Caco-2 (cell line): ENCODE results near the gene CRAMP1. TPM values are rescaled to one million over a fixed set of nuclear protein-coding genes. Genes with fewer than 3 reads are reported as not detected.

ENCODE experiments used
- BruUV-seq: library from RNA; stranded (reverse); fragments of 400-500 nt; replicated peaks from 2 replicates; lab custom pipeline; 2021; lab: Mats Ljungman, UMichigan
- CTCF ChIA-PET: fragments of 300-600 bp; sonication (Branson Sonifier 250); formaldehyde crosslinking; loops from one replicate; lab custom pipeline; 2022; ENCODE audit warnings: antibody characterized with exemption; lab: Charles Lee
- POLR2A ChIA-PET: fragments of 300-600 bp; sonication (Branson Sonifier 250); formaldehyde crosslinking; loops from one replicate; lab custom pipeline; 2022; ENCODE audit warnings: antibody characterized with exemption; lab: Charles Lee
- DNase-seq, 2 experiments: peaks; one replicate each; pipeline versions ENCODE4 v3.0.0 to v3.0.0-alpha.2; 2020 to 2022
- H3K27me3 ChIP-seq: replicated peaks from 2 replicates; pipeline ENCODE4 v1.6.0; 2011; ENCODE audit warnings: low read length; ENCODE audit not compliant: control insufficient read depth, insufficient read depth
- H3K36me3 ChIP-seq: 2 replicates; pipeline ENCODE4 v1.5.1; 2011; ENCODE audit warnings: low read length; ENCODE audit not compliant: control insufficient read depth, insufficient read depth
- H3K4me1 ChIP-seq: fragments of 250-450 bp; sonication (Bioruptor Pico); 2 replicates; pipeline ENCODE4 v1.5.1; 2020; ENCODE audit warnings: mild to moderate bottlenecking
- H3K4me3 ChIP-seq: 2 replicates; pipeline ENCODE4 v1.5.1; 2011; ENCODE audit warnings: low read depth, mild to moderate bottlenecking, control low read depth, low read length
- H3K9me3 ChIP-seq: fragments of 250-450 bp; sonication (Bioruptor Pico); 2 replicates; pipeline ENCODE4 v1.5.1; 2020; ENCODE audit warnings: mild to moderate bottlenecking, moderate library complexity
- H3K27ac Mint-ChIP-seq: one replicate; pipeline ENCODE4 v1.8.0; 2022; ENCODE audit warnings: mixed read lengths; ENCODE audit not compliant: unreplicated experiment
- H3K27me3 Mint-ChIP-seq: one replicate; pipeline ENCODE4 v1.8.0; 2022; ENCODE audit warnings: mixed read lengths; ENCODE audit not compliant: insufficient read depth, unreplicated experiment
- H3K36me3 Mint-ChIP-seq: one replicate; pipeline ENCODE4 v1.8.0; 2022; ENCODE audit warnings: mild to moderate bottlenecking, mixed read lengths; ENCODE audit not compliant: insufficient read depth, unreplicated experiment
- H3K4me1 Mint-ChIP-seq: one replicate; pipeline ENCODE4 v1.8.0; 2022; ENCODE audit warnings: low read depth, mixed read lengths; ENCODE audit not compliant: unreplicated experiment
- H3K4me3 Mint-ChIP-seq: one replicate; pipeline ENCODE4 v1.8.0; 2022; ENCODE audit warnings: mild to moderate bottlenecking, moderate library complexity, mixed read lengths; ENCODE audit not compliant: unreplicated experiment
- H3K9me3 Mint-ChIP-seq: one replicate; pipeline ENCODE4 v1.8.0; 2022; ENCODE audit warnings: mixed read lengths; ENCODE audit not compliant: unreplicated experiment
- intact Hi-C: fragments of 100-400 bp; cut with micrococcal nuclease; formaldehyde crosslinking; loops from one replicate; pipeline ENCODE4 v1.10.0; 2022; ENCODE audit not compliant: unreplicated experiment
- total RNA-seq: library from RNA; stranded (reverse); gene quantifications from 2 replicates; pipeline ENCODE4 v1.2.3, GENCODE V29; 2022
- TF ChIP-seq, protein P1 (sequence below), 2 experiments: fragments of 200-600 bp in 1 of 2; IDR thresholded peaks; 1 replicate in 1 of 2; 2 replicates in 1 of 2; pipeline versions ENCODE4 v1.5.1 to v1.8.0; 2011 to 2022; ENCODE audit warnings: antibody characterized with exemption in 1 of 2, control low read depth in 1 of 2, inconsistent platforms in 1 of 2, low read depth in 1 of 2, low read length in 1 of 2, mild to moderate bottlenecking in 1 of 2, moderate library complexity in 1 of 2; ENCODE audit not compliant: insufficient read depth in 1 of 2, severe bottlenecking in 1 of 2, unreplicated experiment in 1 of 2

The CRAMP1 gene
- total RNA-seq, 1 experiment from 2014 or later = 24.7 TPM

DNA sequence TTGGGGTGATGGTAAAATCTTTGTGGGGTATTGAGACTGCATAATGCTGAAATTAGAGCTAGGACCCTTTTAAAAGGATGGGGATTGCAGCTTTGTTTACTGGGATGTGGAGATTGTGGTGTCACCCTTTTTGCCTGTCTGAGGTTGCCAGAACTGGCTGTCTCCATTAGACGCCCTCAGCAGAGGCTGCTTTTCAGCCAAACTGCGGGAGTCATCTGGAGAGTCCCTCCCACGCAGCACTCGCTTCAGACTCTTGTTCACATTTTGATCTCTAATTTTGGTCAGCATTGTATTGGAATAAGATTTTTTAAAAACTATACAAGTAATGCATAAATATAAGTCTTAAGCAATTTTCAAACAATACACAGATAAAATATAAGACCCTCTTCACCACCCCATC lies 38.0 kb downstream of the CRAMP1 start:
- peaks cover 10% of the 10 kb centered on the region for H3K4me1 Mint-ChIP-seq
- intact Hi-C loops = no loop called here
- no peaks in the 10 kb centered on the region for H3K27me3 Mint-ChIP-seq
- TF ChIP-seq, protein P1, sequence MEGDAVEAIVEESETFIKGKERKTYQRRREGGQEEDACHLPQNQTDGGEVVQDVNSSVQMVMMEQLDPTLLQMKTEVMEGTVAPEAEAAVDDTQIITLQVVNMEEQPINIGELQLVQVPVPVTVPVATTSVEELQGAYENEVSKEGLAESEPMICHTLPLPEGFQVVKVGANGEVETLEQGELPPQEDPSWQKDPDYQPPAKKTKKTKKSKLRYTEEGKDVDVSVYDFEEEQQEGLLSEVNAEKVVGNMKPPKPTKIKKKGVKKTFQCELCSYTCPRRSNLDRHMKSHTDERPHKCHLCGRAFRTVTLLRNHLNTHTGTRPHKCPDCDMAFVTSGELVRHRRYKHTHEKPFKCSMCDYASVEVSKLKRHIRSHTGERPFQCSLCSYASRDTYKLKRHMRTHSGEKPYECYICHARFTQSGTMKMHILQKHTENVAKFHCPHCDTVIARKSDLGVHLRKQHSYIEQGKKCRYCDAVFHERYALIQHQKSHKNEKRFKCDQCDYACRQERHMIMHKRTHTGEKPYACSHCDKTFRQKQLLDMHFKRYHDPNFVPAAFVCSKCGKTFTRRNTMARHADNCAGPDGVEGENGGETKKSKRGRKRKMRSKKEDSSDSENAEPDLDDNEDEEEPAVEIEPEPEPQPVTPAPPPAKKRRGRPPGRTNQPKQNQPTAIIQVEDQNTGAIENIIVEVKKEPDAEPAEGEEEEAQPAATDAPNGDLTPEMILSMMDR (IDR thresholded peaks at IDR 0.05; ENCODE audit: insufficient read depth in 1 of 2, low read depth in 1 of 2, low read length in 1 of 2, severe bottlenecking in 1 of 2, unreplicated experiment in 1 of 2) = no peak
- H3K4me3 ChIP-seq = no peak overlapping the region
- ChIA-PET CTCF (no interaction called here), POLR2A (no interaction called here)
- H3K36me3 ChIP-seq = peaks cover 6% of the 10 kb centered on the region
- no peaks in the 10 kb centered on the region; the same call in 1 of the 2 replicates for H3K27me3 ChIP-seq
- no peak for DNase-seq
- H3K36me3 Mint-ChIP-seq = peaks cover 66% of the 10 kb centered on the region
- no peak overlapping the region for H3K27ac Mint-ChIP-seq
- H3K4me3 Mint-ChIP-seq = no peak overlapping the region
- BruUV-seq = no TSS peak
- no peaks in the 10 kb centered on the region for H3K9me3 ChIP-seq
- peaks cover 6% of the 10 kb centered on the region; the same call in 1 of the 2 replicates for H3K4me1 ChIP-seq
- H3K9me3 Mint-ChIP-seq = peaks cover 20% of the 10 kb centered on the region

- TF ChIP-seq, protein P1 (IDR thresholded peaks at IDR 0.05; ENCODE audit: insufficient read depth in 1 of 2, low read depth in 1 of 2, low read length in 1 of 2, severe bottlenecking in 1 of 2, unreplicated experiment in 1 of 2) = no peak
- no peak overlapping the region for H3K4me3 ChIP-seq
- H3K9me3 ChIP-seq = no peaks in the 10 kb centered on the region
- H3K36me3 Mint-ChIP-seq = peaks cover 68% of the 10 kb centered on the region
- peaks cover 6% of the 10 kb centered on the region for H3K36me3 ChIP-seq
- intact Hi-C loops = no loop called here
- H3K4me3 Mint-ChIP-seq = peak overlapping the region; percentile 25
- H3K27me3 ChIP-seq = no peaks in the 10 kb centered on the region; the same call in 1 of the 2 replicates
- H3K27me3 Mint-ChIP-seq = no peaks in the 10 kb centered on the region
- ChIA-PET POLR2A (no interaction called here), CTCF (no interaction called here)
- H3K4me1 ChIP-seq = no peaks in the 10 kb centered on the region
- BruUV-seq = no TSS peak
- H3K27ac Mint-ChIP-seq = peak overlapping the region; percentile 64
- no peak for DNase-seq
- peaks cover 20% of the 10 kb centered on the region for H3K9me3 Mint-ChIP-seq
- no peaks in the 10 kb centered on the region for H3K4me1 Mint-ChIP-seq
Observed at GRCh38 chr16:1651094-1651973, 39.2 kb downstream of the CRAMP1 start.

- no peak overlapping the region for H3K4me3 ChIP-seq
- no peak overlapping the region for H3K4me3 Mint-ChIP-seq
- intact Hi-C loops = no loop called here
- peaks cover 20% of the 10 kb centered on the region for H3K9me3 Mint-ChIP-seq
- ChIA-PET POLR2A (no interaction called here), CTCF (no interaction called here)
- H3K36me3 ChIP-seq = peaks cover 6% of the 10 kb centered on the region
- peaks cover 68% of the 10 kb centered on the region for H3K36me3 Mint-ChIP-seq
- no peaks in the 10 kb centered on the region for H3K4me1 Mint-ChIP-seq
- H3K27me3 ChIP-seq = no peaks in the 10 kb centered on the region; the same call in 1 of the 2 replicates
- H3K27ac Mint-ChIP-seq = peak overlapping the region; percentile 64
- no peak for DNase-seq
- H3K9me3 ChIP-seq = no peaks in the 10 kb centered on the region
- TF ChIP-seq, protein P1 (IDR thresholded peaks at IDR 0.05; ENCODE audit: insufficient read depth in 1 of 2, low read depth in 1 of 2, low read length in 1 of 2, severe bottlenecking in 1 of 2, unreplicated experiment in 1 of 2) = no peak
- no TSS peak for BruUV-seq
- H3K27me3 Mint-ChIP-seq = no peaks in the 10 kb centered on the region
- no peaks in the 10 kb centered on the region for H3K4me1 ChIP-seq
Observed at GRCh38 chr16:1651974-1652312, 39.8 kb downstream of the CRAMP1 start.
